HEK293 (cell line): ENCODE results near the gene GHITM.

Source experiments
- CTCF ChIA-PET: fragments of 350-600 bp; formaldehyde crosslinking; extraction: SDS; loops from one replicate; lab custom pipeline; 2021; ENCODE audit warnings: antibody characterized with exemption; lab: Yijun Ruan, JAX
- POLR2A ChIA-PET: fragments of 300-600 bp; formaldehyde crosslinking; extraction: SDS; loops from one replicate; lab custom pipeline; 2020; ENCODE audit warnings: antibody characterized with exemption, inconsistent platforms; lab: Yijun Ruan, JAX
- H3K27ac ChIP-seq: fragments of 200-500 bp; sonication (Bioruptor generic); 2 replicates; pipeline ENCODE4 v1.5.1; 2014; ENCODE audit warnings: low read depth, low read length, control low read depth, inconsistent platforms; ENCODE audit errors: extremely low read depth
- H3K36me3 ChIP-seq, 2 experiments: fragments of 200-500 bp in 1 of 2; sonication (Bioruptor generic) in 1 of 2; 1 replicate in 1 of 2; 2 replicates in 1 of 2; pipeline ENCODE4 v1.5.1; 2014 to 2017; ENCODE audit warnings: inconsistent platforms in 2 of 2, low read length in 2 of 2; ENCODE audit not compliant: control insufficient read depth in 2 of 2, insufficient read depth in 1 of 2
- H3K4me1 ChIP-seq: fragments of 200-500 bp; sonication (Bioruptor generic); 2 replicates; pipeline ENCODE4 v1.5.1; 2014; ENCODE audit warnings: mild to moderate bottlenecking, low read length, inconsistent platforms; ENCODE audit not compliant: control insufficient read depth, insufficient read depth
- H3K4me3 ChIP-seq: 2 replicates; pipeline ENCODE4 v1.5.1; 2011; ENCODE audit warnings: low read depth, mild to moderate bottlenecking, control low read depth, low read length, moderate library complexity
- H3K9me3 ChIP-seq: fragments of 200-500 bp; sonication (Bioruptor generic); 2 replicates; pipeline ENCODE4 v1.5.1; 2014; ENCODE audit warnings: low read depth, low read length, inconsistent platforms; ENCODE audit not compliant: control insufficient read depth, insufficient read depth
- GLIS2 ChIP-seq: fragments of 450-650 bp; formaldehyde crosslinking; IDR thresholded peaks from 2 replicates; pipeline ENCODE4 v1.5.1; 2016; ENCODE audit warnings: missing biosample characterization, missing genetic modification characterization
- KLF1 ChIP-seq: fragments of 450-650 bp; formaldehyde crosslinking; IDR thresholded peaks from 2 replicates; pipeline ENCODE4 v1.5.1; 2016; ENCODE audit warnings: missing biosample characterization, missing genetic modification characterization
- KLF17 ChIP-seq: fragments of 450-650 bp; formaldehyde crosslinking; IDR thresholded peaks from 2 replicates; pipeline ENCODE4 v1.5.1; 2016; ENCODE audit warnings: missing biosample characterization, missing genetic modification characterization
- KLF8 ChIP-seq: fragments of 450-650 bp; formaldehyde crosslinking; IDR thresholded peaks from 2 replicates; pipeline ENCODE4 v1.5.1; 2016; ENCODE audit warnings: missing biosample characterization, missing genetic modification characterization
- KLF9 ChIP-seq: fragments of 450-650 bp; formaldehyde crosslinking; IDR thresholded peaks from 2 replicates; pipeline ENCODE4 v1.5.1; 2016; ENCODE audit warnings: missing biosample characterization, missing genetic modification characterization, low read depth
- PATZ1 ChIP-seq: fragments of 450-650 bp; formaldehyde crosslinking; IDR thresholded peaks from 2 replicates; pipeline ENCODE4 v1.5.1; 2016; ENCODE audit warnings: missing biosample characterization, missing genetic modification characterization
- PRDM2 ChIP-seq: fragments of 450-650 bp; formaldehyde crosslinking; IDR thresholded peaks from 2 replicates; pipeline ENCODE4 v1.5.1; 2016; ENCODE audit warnings: missing biosample characterization, missing genetic modification characterization, borderline replicate concordance
- SP2 ChIP-seq: fragments of 450-650 bp; formaldehyde crosslinking; IDR thresholded peaks from 2 replicates; pipeline ENCODE4 v1.5.1; 2016; ENCODE audit warnings: missing biosample characterization, missing genetic modification characterization
- SP3 ChIP-seq: fragments of 450-650 bp; formaldehyde crosslinking; IDR thresholded peaks from 2 replicates; pipeline ENCODE4 v1.5.1; 2016; ENCODE audit warnings: missing biosample characterization, missing genetic modification characterization
- ZBTB26 ChIP-seq: fragments of 450-650 bp; formaldehyde crosslinking; optimal IDR thresholded peaks from 2 replicates; pipeline ENCODE3; 2016; ENCODE audit warnings: missing biosample characterization, mild to moderate bottlenecking, missing genetic modification characterization
- ZBTB8A ChIP-seq: fragments of 450-650 bp; formaldehyde crosslinking; IDR thresholded peaks from 2 replicates; pipeline ENCODE4 v1.5.1; 2016; ENCODE audit warnings: missing biosample characterization, missing genetic modification characterization
- ZFHX2 ChIP-seq: fragments of 450-650 bp; formaldehyde crosslinking; conservative IDR thresholded peaks from 2 replicates; pipeline ENCODE4 v1.5.1; 2016; ENCODE audit warnings: missing biosample characterization, missing genetic modification characterization
- ZNF140 ChIP-seq: fragments of 450-650 bp; formaldehyde crosslinking; IDR thresholded peaks from 2 replicates; pipeline ENCODE4 v1.5.1; 2016; ENCODE audit warnings: missing biosample characterization, missing genetic modification characterization
- ZNF16 ChIP-seq: fragments of 450-650 bp; formaldehyde crosslinking; IDR thresholded peaks from 2 replicates; pipeline ENCODE4 v1.5.1; 2016; ENCODE audit warnings: low read depth, missing biosample characterization, missing genetic modification characterization
- ZNF324 ChIP-seq: fragments of 450-650 bp; formaldehyde crosslinking; IDR thresholded peaks from 2 replicates; pipeline ENCODE4 v1.5.1; 2016; ENCODE audit warnings: missing biosample characterization, missing genetic modification characterization
- ZNF341 ChIP-seq: fragments of 450-650 bp; formaldehyde crosslinking; IDR thresholded peaks from 2 replicates; pipeline ENCODE4; 2016; ENCODE audit warnings: low read depth, missing biosample characterization, missing genetic modification characterization
- ZNF398 ChIP-seq: fragments of 450-650 bp; formaldehyde crosslinking; IDR thresholded peaks from 2 replicates; pipeline ENCODE4 v1.5.1; 2017; ENCODE audit warnings: missing biosample characterization, missing genetic modification characterization
- ZNF449 ChIP-seq: fragments of 450-650 bp; formaldehyde crosslinking; IDR thresholded peaks from 2 replicates; pipeline ENCODE4 v1.5.1; 2017; ENCODE audit warnings: missing biosample characterization, mild to moderate bottlenecking, missing genetic modification characterization, moderate library complexity

Gene GHITM

GRCh38 chr10:84193846-84194423 is 54.6 kb downstream of the GHITM start:
- Histone ChIP-seq H3K4me3 (peak overlapping the region; percentile 23), H3K36me3 (no peaks in the 10 kb centered on the region), H3K27ac (no peak overlapping the region), H3K4me1 (peaks cover 8% of the 10 kb centered on the region), H3K9me3 (no peaks in the 10 kb centered on the region)
- CTCF ChIA-PET = interaction anchor here (0.6 to 2.0 kb wide), 2 partner anchors 11 to 431 kb away, joined by 3 to 9 read pairs; no protein-coding TSS in a partner anchor
- POLR2A ChIA-PET = no interaction called here
- TF ChIP-seq ZNF16 (tag by site-specific recombination) (no peak), ZNF449 (tag by site-specific recombination) (peak; percentile 26; the same call in 1 of the 2 replicates)

GRCh38 chr10:84194424-84195043 is 55.2 kb downstream of the GHITM start, which contains the start of gene CDHR1:
Gene CDHR1, plus strand, starts transcription at chr10:84194537. Its CDS starts 224 bp downstream, at chr10:84194761.
- ChIA-PET CTCF (interaction anchor here (0.6 to 2.0 kb wide), 3 partner anchors 11 to 431 kb away, joined by 3 to 9 read pairs (median 4); no protein-coding TSS in a partner anchor), POLR2A (no interaction called here)
- no peak for TF ChIP-seq PRDM2 (tag by site-specific recombination)
- TF ChIP-seq PATZ1 (tag by site-specific recombination) = peak; percentile 61
- TF ChIP-seq ZNF398 (tag by site-specific recombination) = peak; percentile 63; the same call in 1 of the 2 replicates
- peak; percentile 34; the same call in 1 of the 2 replicates for TF ChIP-seq ZBTB8A (tag by site-specific recombination)
- TF ChIP-seq KLF17 (tag by site-specific recombination) = no peak
- TF ChIP-seq SP2 (tag by site-specific recombination) = peak; percentile 49
- TF ChIP-seq GLIS2 = peak; percentile 48; the same call in 1 of the 2 replicates
- peak; percentile 19 for TF ChIP-seq ZBTB26 (tag by site-specific recombination)
- TF ChIP-seq SP3 = peak; percentile 72
- TF ChIP-seq KLF9 (tag by site-specific recombination) = peak; percentile 87
- no peak for TF ChIP-seq ZNF324 (tag by site-specific recombination)
- TF ChIP-seq ZNF341 (tag by site-specific recombination) = peak; percentile 82
- TF ChIP-seq ZFHX2 = peak; percentile 28; the same call in 1 of the 2 replicates
- TF ChIP-seq KLF1 (tag by site-specific recombination) = peak; percentile 71
- peak; percentile 57; the same call in 1 of the 2 replicates for TF ChIP-seq KLF8 (tag by site-specific recombination)
- no peak for TF ChIP-seq ZNF140 (tag by site-specific recombination)
- Histone ChIP-seq H3K4me1 (peaks cover 8% of the 10 kb centered on the region), H3K27ac (no peak within 1 kb of the TSS), H3K4me3 (peak within 1 kb of the TSS; percentile 23), H3K36me3 (no peaks in the 10 kb centered on the region), H3K9me3 (no peaks in the 10 kb centered on the region)
